Upper lobe of left lung (tissue), 6 donors: Measurements from ENCODE around the gene GUF1. TPM values are rescaled to one million over a fixed set of nuclear protein-coding genes. Genes with fewer than 3 reads are reported as not detected.

Experiments used
- ATAC-seq, 2 donors: fragments of 200-7000 bp; cut with Tn5 transposase; one replicate each; pipeline ENCODE4 v1.9.1; 2022; ENCODE audit warnings: mild to moderate bottlenecking in 2 of 2, moderate library complexity in 2 of 2; ENCODE audit not compliant: low FRiP score in 2 of 2
- DNase-seq, 2 donors: peaks; one replicate each; pipeline ENCODE4 v3.0.0-alpha.2; 2019 to 2020
- H3K27ac ChIP-seq, 4 donors: fragments of 200-600 bp; sonication (generic); one replicate each; pipeline ENCODE4 v1.5.1; 2016 to 2019
- H3K27me3 ChIP-seq, 4 donors: fragments of 200-600 bp; sonication (generic); one replicate each; pipeline ENCODE4 v1.5.1; 2017 to 2019
- H3K36me3 ChIP-seq, 4 donors: fragments of 200-600 bp; sonication (generic); one replicate each; pipeline ENCODE4 v1.5.1; 2016 to 2019
- H3K4me1 ChIP-seq, 4 donors: fragments of 200-600 bp; sonication (generic); one replicate each; pipeline ENCODE4 v1.5.1; 2018 to 2019
- H3K4me3 ChIP-seq, 4 donors: fragments of 200-600 bp; sonication (generic); one replicate each; pipeline ENCODE4 v1.5.1; 2017 to 2019; ENCODE audit warnings: mild to moderate bottlenecking in 2 of 4, moderate library complexity in 1 of 4
- H3K9me3 ChIP-seq, 4 donors: fragments of 200-600 bp; sonication (generic); one replicate each; pipeline ENCODE4 v1.5.1; 2018 to 2019
- CTCF ChIP-seq, 6 experiments: fragments of 450-650 bp in 4 of 6; fragments of 200-600 bp in 2 of 6; sonication (generic) in 2 of 6; IDR thresholded peaks; one replicate each; pipeline ENCODE4 v1.5.1; 2016 to 2019; ENCODE audit warnings: antibody characterized with exemption in 6 of 6
- EP300 ChIP-seq, 4 donors: sonication (generic); formaldehyde crosslinking; IDR thresholded peaks; one replicate each; pipeline ENCODE4 v1.5.1; 2017; ENCODE audit warnings: antibody characterized with exemption in 4 of 4, control low read depth in 2 of 4
- POLR2A ChIP-seq, 4 donors: fragments of 450-650 bp; IDR thresholded peaks; one replicate each; pipeline ENCODE4 v1.5.1; 2016 to 2017; ENCODE audit warnings: antibody characterized with exemption in 4 of 4, mild to moderate bottlenecking in 2 of 4
- POLR2AphosphoS5 ChIP-seq, 2 donors: sonication (generic); formaldehyde crosslinking; IDR thresholded peaks; one replicate each; pipeline ENCODE4 v1.5.1; 2017; ENCODE audit warnings: antibody characterized with exemption in 2 of 2
- WGBS, 2 donors: methylation state at CpG; one replicate each; pipeline ENCODE4 v1.1.5; 2017 to 2018; 5-methylcytosine and 5-hydroxymethylcytosine counted together
- total RNA-seq, 6 donors: library from RNA; depleted of rRNA in 4 of 6; stranded (reverse); fragments of >200 nt in 4 of 6; gene quantifications; one replicate each; pipeline versions ENCODE4 v1.1.0 to v1.2.1, GENCODE V29; 2016 to 2021
- donor health status: DM: no; HTN: no; CAD: no; lungs with moderate emphysema.
- donor health status: DM: no; HTN: yes; CAD: no; lungs with severe emphysema.

The GUF1 gene
- total RNA-seq, 6 donors from 2014 or later, result 11.3 to 24.4 (median 14.2) TPM

GRCh38 chr4:44671636-44672035 lies 6.6 kb upstream of the GUF1 start:
- 87 to 88% methylated on average over 3 of the region's 3 CpGs for WGBS, 2 donors
- Histone ChIP-seq H3K27me3 (no peaks in the 10 kb centered on the region), H3K36me3 (no peaks in the 10 kb centered on the region), H3K27ac (no peak overlapping the region), H3K9me3 (no peaks in the 10 kb centered on the region), H3K4me1 (no peaks in the 10 kb centered on the region), H3K4me3 (no peak overlapping the region)
- ATAC-seq (no peak), DNase-seq (no peak)
- TF ChIP-seq EP300 (IDR thresholded peaks at IDR 0.05), result no peak
- TF ChIP-seq POLR2A (IDR thresholded peaks at IDR 0.05), result no peak
- TF ChIP-seq CTCF (IDR thresholded peaks at IDR 0.05), result no peak
- TF ChIP-seq POLR2AphosphoS5 (IDR thresholded peaks at IDR 0.05), result no peak

- H3K4me1 ChIP-seq, result peaks cover 3 to 14% (median 8%) of the 10 kb centered on the region in 4 donors
Observed at GRCh38 chr4:44674471-44674870, 3.7 kb upstream of the GUF1 start.

GRCh38 chr4:44675366-44675765 lies 2.9 kb upstream of the GUF1 start:
- no peak for DNase-seq
- H3K4me3 ChIP-seq, result no peak overlapping the region
- 65 to 80% methylated on average over 5 of the region's 5 CpGs for WGBS, 2 donors

More at GRCh38 chr4:44674471-44674870, 3.7 kb upstream of the GUF1 start:
- 75 to 86% methylated on average over 1 of the region's 1 CpG for WGBS, 2 donors
- Histone ChIP-seq H3K27ac (no peak overlapping the region), H3K27me3 (no peaks in the 10 kb centered on the region), H3K4me3 (no peak overlapping the region), H3K9me3 (no peaks in the 10 kb centered on the region), H3K36me3 (no peaks in the 10 kb centered on the region)
- DNase-seq (no peak), ATAC-seq (no peak)
- no peak for TF ChIP-seq CTCF (IDR thresholded peaks at IDR 0.05)
- no peak for TF ChIP-seq EP300 (IDR thresholded peaks at IDR 0.05)
- TF ChIP-seq POLR2AphosphoS5 (IDR thresholded peaks at IDR 0.05), result no peak
- TF ChIP-seq POLR2A (IDR thresholded peaks at IDR 0.05), result no peak

GRCh38 chr4:44679060-44679459 lies 840 bp downstream of the GUF1 start:
- H3K27me3 ChIP-seq, result no peaks in the 10 kb centered on the region
- no peak for DNase-seq

More at GRCh38 chr4:44675366-44675765, 2.9 kb upstream of the GUF1 start:
- H3K27ac ChIP-seq, result no peak overlapping the region
- peaks cover 12 to 21% (median 17%) of the 10 kb centered on the region in 4 donors for H3K4me1 ChIP-seq
- ATAC-seq, result no peak
- H3K36me3 ChIP-seq, result no peaks in the 10 kb centered on the region
- H3K9me3 ChIP-seq, result no peaks in the 10 kb centered on the region
- no peak for TF ChIP-seq CTCF (IDR thresholded peaks at IDR 0.05)
- no peak for TF ChIP-seq POLR2A (IDR thresholded peaks at IDR 0.05)
- no peak for TF ChIP-seq EP300 (IDR thresholded peaks at IDR 0.05)
- no peak for TF ChIP-seq POLR2AphosphoS5 (IDR thresholded peaks at IDR 0.05)
- no peaks in the 10 kb centered on the region for H3K27me3 ChIP-seq

More at GRCh38 chr4:44679060-44679459, 840 bp downstream of the GUF1 start:
- peaks cover 0 to 22% (median 5%) of the 10 kb centered on the region in 4 donors for H3K36me3 ChIP-seq
- H3K27ac ChIP-seq, result peak overlapping the region; percentile 84 to 95 (median 91)
- no peak for ATAC-seq
- peaks cover 17 to 21% (median 19%) of the 10 kb centered on the region in 4 donors for H3K4me1 ChIP-seq
- H3K4me3 ChIP-seq, result peak overlapping the region; percentile 66 to 94 (median 76)
- no peak for TF ChIP-seq EP300 (IDR thresholded peaks at IDR 0.05)
- no peak for TF ChIP-seq CTCF (IDR thresholded peaks at IDR 0.05)
- no peak for TF ChIP-seq POLR2AphosphoS5 (IDR thresholded peaks at IDR 0.05)
- no peak for TF ChIP-seq POLR2A (IDR thresholded peaks at IDR 0.05)
- 3 to 4% methylated on average over 3 of the region's 3 CpGs for WGBS, 2 donors
- H3K9me3 ChIP-seq, result no peaks in the 10 kb centered on the region
